Measurements from ENCODE around the gene ABHD12. TPM values are rescaled to one million over a fixed set of nuclear protein-coding genes. Genes with fewer than 3 reads are reported as not detected.

The ABHD12 gene
- total RNA-seq, 2 experiments from 2014 or later: 28.7 to 31.1 TPM

DNA sequence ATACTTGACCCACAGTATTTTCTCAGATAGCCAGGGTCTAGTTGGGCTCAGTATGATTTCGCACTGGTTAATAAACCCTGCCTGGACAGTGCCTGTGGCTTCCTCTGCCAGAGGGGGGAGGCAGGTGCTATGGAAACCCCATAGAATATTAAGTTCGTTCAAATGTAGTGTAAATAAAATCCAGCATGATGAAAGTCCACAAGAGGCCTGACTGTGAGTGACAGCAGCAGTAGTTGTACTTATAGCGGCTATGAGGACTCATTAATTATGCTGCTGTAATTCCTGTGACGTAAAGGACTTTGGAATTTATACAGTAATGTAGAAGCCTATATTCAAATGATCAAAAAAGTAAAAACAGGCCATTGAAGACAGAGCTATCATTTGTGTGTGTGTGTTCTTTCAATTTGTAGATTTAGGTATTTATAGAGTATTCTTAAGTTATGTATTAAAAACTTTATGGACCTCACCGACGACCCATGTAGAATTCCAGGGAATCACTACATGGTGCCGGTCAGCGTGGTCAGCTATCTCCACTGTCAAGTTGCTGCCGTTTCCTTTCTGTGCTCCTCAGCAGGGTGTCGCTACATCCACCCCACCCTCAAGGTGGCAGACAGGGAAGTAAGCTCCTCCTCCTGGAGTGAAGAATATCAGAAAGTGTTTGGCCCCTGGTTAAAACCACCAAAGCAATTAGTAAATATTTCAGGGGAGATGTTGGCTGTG, 132.7 kb downstream of the ABHD12 start:
- no peak for ATAC-seq
- Mint-ChIP-seq H3K9me3 (ENCODE audit: insufficient read depth) (no peaks in the 10 kb centered on the region), H3K4me3 (no peak overlapping the region), H3K27ac (no peak overlapping the region), H3K36me3 (ENCODE audit: low read depth) (peaks cover 39% of the 10 kb centered on the region), H3K4me1 (ENCODE audit: low read depth) (peaks cover 37% of the 10 kb centered on the region), H3K27me3 (ENCODE audit: low read depth) (no peaks in the 10 kb centered on the region)
- DNase-seq: no peak
- ChIA-PET POLR2A (interaction anchor here (1.3 kb wide), 1 partner anchor 10 kb away, joined by 6 read pairs; the partner anchor contains the start of gene PYGB), CTCF (interaction anchor here (1.2 to 5.7 kb wide), 2 partner anchors 10 to 283 kb away, joined by 3 to 23 read pairs; partner anchors contain the start of gene PYGB)

DNA sequence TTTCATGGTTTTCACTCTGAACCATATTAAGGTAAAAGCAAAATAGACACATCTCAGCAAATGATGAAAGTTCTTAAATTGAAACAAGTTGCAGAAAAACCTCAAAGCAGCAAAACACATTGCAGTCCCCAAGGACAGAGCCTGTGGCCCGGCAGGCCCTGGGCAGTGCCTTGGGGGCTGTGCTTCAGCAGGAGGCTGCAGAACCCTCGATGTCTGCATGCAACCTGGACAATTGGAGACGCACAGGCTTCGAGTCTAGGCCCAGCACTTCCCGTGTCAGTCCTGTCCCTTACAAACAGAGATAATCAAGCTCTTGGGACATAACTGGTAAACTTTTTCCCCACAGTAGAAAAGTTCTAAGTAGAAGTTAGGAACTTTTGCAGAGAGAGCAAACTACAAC, 133.5 kb downstream of the ABHD12 start:
- no peak for DNase-seq
- peaks cover 41% of the 10 kb centered on the region for H3K4me1 Mint-ChIP-seq (ENCODE audit: low read depth)
- H3K27ac Mint-ChIP-seq: no peak overlapping the region
- no peak for ATAC-seq
- ChIA-PET POLR2A (interaction anchor here (1.3 kb wide), 1 partner anchor 9 kb away, joined by 6 read pairs; the partner anchor contains the start of gene PYGB), CTCF (interaction anchor here (0.8 to 5.7 kb wide), 2 partner anchors 10 to 150 kb away, joined by 3 to 23 read pairs; partner anchors contain the start of genes GINS1 and PYGB)
- H3K27me3 Mint-ChIP-seq (ENCODE audit: low read depth): no peaks in the 10 kb centered on the region
- H3K36me3 Mint-ChIP-seq (ENCODE audit: low read depth): peaks cover 34% of the 10 kb centered on the region
- H3K9me3 Mint-ChIP-seq (ENCODE audit: insufficient read depth): no peaks in the 10 kb centered on the region
- H3K4me3 Mint-ChIP-seq: no peak overlapping the region

- ChIA-PET POLR2A (interaction anchor here (1.3 kb wide), 1 partner anchor 8 kb away, joined by 6 read pairs; the partner anchor contains the start of gene PYGB), CTCF (interaction anchor here (0.8 to 5.7 kb wide), 2 partner anchors 9 to 151 kb away, joined by 3 to 23 read pairs; partner anchors contain the start of genes GINS1 and PYGB)
- DNase-seq (no peak), ATAC-seq (no peak)
- H3K4me1 Mint-ChIP-seq (ENCODE audit: low read depth): peaks cover 47% of the 10 kb centered on the region
- H3K36me3 Mint-ChIP-seq (ENCODE audit: low read depth): peaks cover 28% of the 10 kb centered on the region
- no peaks in the 10 kb centered on the region for H3K27me3 Mint-ChIP-seq (ENCODE audit: low read depth)
- H3K27ac Mint-ChIP-seq: no peak overlapping the region
- H3K4me3 Mint-ChIP-seq: no peak overlapping the region
- H3K9me3 Mint-ChIP-seq (ENCODE audit: insufficient read depth): no peaks in the 10 kb centered on the region
Measured at GRCh38 chr20:25256226-25256859, 134.3 kb downstream of the ABHD12 start.

- Mint-ChIP-seq H3K9me3 (ENCODE audit: insufficient read depth) (no peaks in the 10 kb centered on the region), H3K27ac (no peak overlapping the region), H3K27me3 (ENCODE audit: low read depth) (no peaks in the 10 kb centered on the region), H3K4me1 (ENCODE audit: low read depth) (peaks cover 45% of the 10 kb centered on the region), H3K36me3 (ENCODE audit: low read depth) (peaks cover 18% of the 10 kb centered on the region), H3K4me3 (no peak overlapping the region)
- POLR2A ChIA-PET: no interaction called here
- no peak for DNase-seq
- CTCF ChIA-PET: no interaction called here
- no peak for ATAC-seq
Measured at GRCh38 chr20:25254986-25255680, 135.5 kb downstream of the ABHD12 start.

DNA sequence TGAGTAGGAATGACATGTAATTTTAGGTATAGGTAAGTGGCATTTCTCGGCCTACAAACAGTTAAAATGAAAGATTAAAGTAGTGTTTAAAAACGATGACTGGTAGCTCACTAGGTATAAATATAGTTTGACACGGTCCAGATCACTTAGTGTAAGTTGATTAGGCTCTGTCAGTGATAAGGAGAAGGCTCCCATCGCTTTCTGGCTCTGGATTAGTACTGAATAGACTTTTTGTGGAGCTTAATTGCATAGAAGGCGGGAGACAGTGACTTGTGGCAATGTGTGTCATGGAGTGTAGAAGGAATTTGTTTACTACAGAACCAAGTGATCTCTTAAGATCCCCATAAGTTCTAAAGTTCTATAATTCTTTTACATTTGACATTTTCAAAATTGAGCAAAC, 136.1 kb downstream of the ABHD12 start:
- no peaks in the 10 kb centered on the region for H3K27me3 Mint-ChIP-seq (ENCODE audit: low read depth)
- peaks cover 13% of the 10 kb centered on the region for H3K36me3 Mint-ChIP-seq (ENCODE audit: low read depth)
- ChIA-PET CTCF (no interaction called here), POLR2A (no interaction called here)
- no peak overlapping the region for H3K4me3 Mint-ChIP-seq
- H3K9me3 Mint-ChIP-seq (ENCODE audit: insufficient read depth): no peaks in the 10 kb centered on the region
- peaks cover 44% of the 10 kb centered on the region for H3K4me1 Mint-ChIP-seq (ENCODE audit: low read depth)
- no peak for ATAC-seq
- no peak for DNase-seq
- H3K27ac Mint-ChIP-seq: no peak overlapping the region

DNA sequence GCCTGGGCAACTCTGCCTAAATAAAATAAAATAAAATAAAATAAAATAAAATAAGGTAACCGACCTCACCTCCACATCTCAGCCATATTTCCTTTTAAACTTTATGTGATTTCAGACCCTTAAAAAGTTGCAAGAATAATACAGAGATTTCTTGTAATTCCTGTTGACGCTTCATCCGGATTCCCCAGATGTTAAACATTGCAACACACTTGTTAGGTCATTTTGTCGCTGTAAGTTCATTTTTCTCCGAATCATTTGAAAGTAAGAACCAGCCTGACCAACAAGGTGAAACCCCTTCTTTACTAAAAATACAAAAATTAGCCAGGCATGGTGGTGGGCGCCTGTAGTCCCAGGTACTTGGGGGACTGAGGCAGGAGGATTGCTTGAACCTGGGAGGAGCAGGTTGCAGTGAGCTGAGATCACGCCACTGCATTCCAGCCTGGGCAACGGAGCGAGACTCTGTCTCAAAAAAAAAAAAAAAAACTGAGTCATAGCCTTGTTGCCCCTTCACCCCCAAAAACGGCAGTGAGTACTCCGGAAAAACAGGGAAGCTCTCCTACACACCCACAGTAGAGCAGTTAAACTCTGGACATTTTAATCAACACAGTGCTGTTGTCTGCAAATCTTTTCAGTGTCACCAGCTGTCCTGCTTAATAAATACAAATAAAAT, 136.9 kb downstream of the ABHD12 start:
- POLR2A ChIA-PET: no interaction called here
- H3K4me1 Mint-ChIP-seq (ENCODE audit: low read depth): peaks cover 43% of the 10 kb centered on the region

DNA sequence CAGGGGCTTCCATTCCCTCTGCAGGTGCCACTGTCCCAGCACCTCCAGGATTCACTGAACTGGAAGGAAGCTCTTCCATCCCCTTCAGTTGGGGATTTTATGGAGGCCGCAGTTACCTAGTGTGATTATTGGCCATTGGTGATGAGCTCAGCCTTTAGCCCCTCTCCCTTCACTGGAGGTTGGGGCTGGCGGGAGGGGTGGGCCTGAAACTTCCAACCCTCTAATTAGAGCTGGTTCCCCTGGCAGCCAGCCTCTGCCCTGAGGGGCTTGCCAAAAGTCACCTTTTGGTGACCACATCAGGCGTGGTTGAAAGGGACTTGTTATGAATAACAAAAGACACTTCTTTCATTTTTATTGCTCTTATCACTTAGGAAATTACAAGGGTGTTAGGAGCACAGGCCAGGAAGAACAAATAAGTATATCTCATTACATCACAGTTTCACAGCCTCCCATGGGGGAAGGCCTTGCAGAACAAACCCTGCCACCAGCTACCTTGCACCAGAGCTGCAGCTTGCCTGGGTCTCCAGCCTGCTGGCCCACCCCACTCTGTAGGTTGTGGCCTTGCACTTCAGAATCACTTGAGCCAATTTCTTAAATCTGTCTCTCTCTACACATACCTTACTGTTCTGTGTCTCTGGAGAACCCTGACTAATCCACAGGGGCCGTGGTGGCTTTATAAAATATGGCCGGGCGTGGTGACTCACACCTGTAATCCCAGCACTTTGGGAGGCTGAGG, 137.8 kb downstream of the ABHD12 start:
- Mint-ChIP-seq H3K27me3 (ENCODE audit: low read depth) (no peaks in the 10 kb centered on the region), H3K4me1 (ENCODE audit: low read depth) (peaks cover 37% of the 10 kb centered on the region), H3K4me3 (no peak overlapping the region), H3K36me3 (ENCODE audit: low read depth) (peaks cover 7% of the 10 kb centered on the region), H3K9me3 (ENCODE audit: insufficient read depth) (no peaks in the 10 kb centered on the region), H3K27ac (no peak overlapping the region)
- ATAC-seq (no peak), DNase-seq (no peak)
- ChIA-PET CTCF (interaction anchor here (0.9 kb wide), 1 partner anchor 146 kb away, joined by 3 read pairs; no protein-coding TSS in a partner anchor), POLR2A (interaction anchor here (0.6 kb wide), 1 partner anchor 521 kb away, joined by 4 read pairs; no protein-coding TSS in a partner anchor)

More for the DNA sequence above, 136.9 kb downstream of the ABHD12 start:
- CTCF ChIA-PET: no interaction called here
- DNase-seq: no peak
- Mint-ChIP-seq H3K9me3 (ENCODE audit: insufficient read depth) (no peaks in the 10 kb centered on the region), H3K36me3 (ENCODE audit: low read depth) (peaks cover 8% of the 10 kb centered on the region), H3K27me3 (ENCODE audit: low read depth) (no peaks in the 10 kb centered on the region), H3K4me3 (no peak overlapping the region), H3K27ac (no peak overlapping the region)
- no peak for ATAC-seq

DNA sequence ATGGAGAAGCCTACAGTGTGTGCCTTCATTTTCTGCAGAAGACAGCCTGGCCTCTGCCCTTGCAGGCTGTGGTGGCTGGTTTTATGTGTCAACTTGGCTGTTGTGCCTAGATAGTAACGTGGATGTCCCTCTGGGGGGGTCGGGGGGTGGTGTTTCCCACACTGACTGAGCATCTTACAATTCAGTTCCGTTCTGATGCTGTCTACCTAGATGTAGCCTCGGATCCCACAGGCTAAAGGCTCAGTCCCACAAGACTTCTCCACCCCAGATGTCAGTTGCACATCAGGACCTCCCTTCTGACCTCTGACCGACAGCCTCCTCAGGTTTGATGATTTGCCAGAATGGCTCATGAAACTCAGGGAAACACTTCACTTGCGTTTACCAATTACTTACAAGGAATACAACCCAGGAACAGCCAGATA, 138.4 kb downstream of the ABHD12 start:
- peaks cover 38% of the 10 kb centered on the region for H3K4me1 Mint-ChIP-seq (ENCODE audit: low read depth)
- ChIA-PET CTCF (interaction anchor here (0.9 kb wide), 1 partner anchor 147 kb away, joined by 3 read pairs; no protein-coding TSS in a partner anchor), POLR2A (interaction anchor here (0.6 kb wide), 1 partner anchor 520 kb away, joined by 4 read pairs; no protein-coding TSS in a partner anchor)
- no peak overlapping the region for H3K4me3 Mint-ChIP-seq
- peaks cover 7% of the 10 kb centered on the region for H3K36me3 Mint-ChIP-seq (ENCODE audit: low read depth)
- no peak for ATAC-seq
- DNase-seq: no peak
- no peak overlapping the region for H3K27ac Mint-ChIP-seq
- H3K27me3 Mint-ChIP-seq (ENCODE audit: low read depth): no peaks in the 10 kb centered on the region
- no peaks in the 10 kb centered on the region for H3K9me3 Mint-ChIP-seq (ENCODE audit: insufficient read depth)

DNA sequence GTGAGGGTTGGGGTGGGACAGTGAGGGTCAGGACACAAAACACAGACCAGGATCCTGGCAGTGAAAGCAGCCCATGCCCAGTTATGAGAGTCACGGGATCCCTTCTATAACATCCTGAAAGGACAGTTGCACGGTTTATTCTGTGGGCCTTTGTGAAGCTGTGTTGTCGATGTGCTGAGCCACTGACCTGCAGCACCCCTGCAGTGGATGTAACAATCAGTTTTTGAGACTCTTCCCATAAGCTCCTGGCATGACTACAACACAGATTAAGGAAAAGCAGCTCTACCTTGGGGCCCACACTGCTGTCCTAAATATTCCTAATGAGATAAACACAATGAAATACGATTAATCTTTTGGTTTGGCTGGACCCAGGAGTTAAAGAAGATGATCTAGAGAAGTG, 139.1 kb downstream of the ABHD12 start:
- ATAC-seq: no peak
- peaks cover 7% of the 10 kb centered on the region for H3K36me3 Mint-ChIP-seq (ENCODE audit: low read depth)
- peaks cover 45% of the 10 kb centered on the region for H3K4me1 Mint-ChIP-seq (ENCODE audit: low read depth)
- ChIA-PET POLR2A (no interaction called here), CTCF (interaction anchor here (0.8 to 2.3 kb wide), 2 partner anchors 9 to 38 kb away, joined by 3 to 15 read pairs; no protein-coding TSS in a partner anchor)
- H3K4me3 Mint-ChIP-seq: no peak overlapping the region
- DNase-seq: no peak
- no peaks in the 10 kb centered on the region for H3K9me3 Mint-ChIP-seq (ENCODE audit: insufficient read depth)
- H3K27ac Mint-ChIP-seq: no peak overlapping the region
- H3K27me3 Mint-ChIP-seq (ENCODE audit: low read depth): peaks cover 7% of the 10 kb centered on the region

DNA sequence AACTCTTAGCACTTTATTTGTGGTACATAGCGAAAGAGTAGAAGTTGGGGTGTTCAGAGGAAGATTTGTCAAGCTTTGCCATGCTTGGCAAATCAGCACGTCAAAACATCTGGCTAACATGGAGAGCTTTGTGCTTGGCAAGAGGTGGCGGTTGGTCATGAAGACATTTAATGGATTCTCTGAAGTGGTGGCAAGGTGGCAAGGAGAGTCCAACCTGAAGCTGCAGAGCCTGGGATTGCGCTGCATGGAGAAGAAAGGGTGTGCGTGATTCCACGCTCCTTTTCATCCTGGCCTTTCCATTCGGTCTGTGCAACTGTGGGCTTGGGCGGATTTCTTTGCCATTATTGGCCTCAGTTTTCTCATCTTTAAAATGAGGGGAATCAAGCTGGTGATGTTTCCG, 139.6 kb downstream of the ABHD12 start:
- Mint-ChIP-seq H3K27ac (no peak overlapping the region), H3K9me3 (ENCODE audit: insufficient read depth) (no peaks in the 10 kb centered on the region), H3K27me3 (ENCODE audit: low read depth) (peaks cover 11% of the 10 kb centered on the region), H3K4me1 (ENCODE audit: low read depth) (peaks cover 45% of the 10 kb centered on the region), H3K4me3 (no peak overlapping the region), H3K36me3 (ENCODE audit: low read depth) (peaks cover 7% of the 10 kb centered on the region)
- CTCF ChIA-PET: interaction anchor here (0.7 to 2.3 kb wide), 4 partner anchors 9 to 257 kb away, joined by 3 to 15 read pairs (median 3); no protein-coding TSS in a partner anchor
- ATAC-seq (no peak), DNase-seq (no peak)
- POLR2A ChIA-PET: interaction anchor here (1.5 to 1.6 kb wide), 2 partner anchors 44 to 157 kb away, joined by 3 to 5 read pairs; partner anchors contain the start of gene GINS1
